ENCODE data around the gene AGER.
"Not testable (repeated sequence)": the region's sequence is repeated elsewhere in the genome, so short reads cannot be mapped to it uniquely, and the experiment has no call there.

The AGER gene

GRCh38 chr6:32187725-32188380 is 3.8 kb upstream of the AGER start:
- DNase-seq (ENCODE audit: low read depth in 2 of 3, low spot score in 2 of 3): not testable (repeated sequence)

- DNase-seq (ENCODE audit: low read depth in 2 of 3, low spot score in 2 of 3): no peak
Observed at GRCh38 chr6:32187009-32187709, 3.1 kb upstream of the AGER start.

GRCh38 chr6:32186151-32186840 is 2.2 kb upstream of the AGER start:
- not testable (repeated sequence) for DNase-seq (ENCODE audit: low read depth in 2 of 3, low spot score in 2 of 3)

- DNase-seq (ENCODE audit: low read depth in 2 of 3, low spot score in 2 of 3): not testable (repeated sequence)
Observed at GRCh38 chr6:32185681-32186131, 1.7 kb upstream of the AGER start.

GRCh38 chr6:32183483-32184083 is 470 bp downstream of the AGER start:
- DNase-seq (ENCODE audit: low read depth in 2 of 3, low spot score in 2 of 3): no peak

- DNase-seq (ENCODE audit: low read depth in 2 of 3, low spot score in 2 of 3): no peak
Observed at GRCh38 chr6:32183030-32183429, 1.0 kb downstream of the AGER start.

- DNase-seq (ENCODE audit: low read depth in 2 of 3, low spot score in 2 of 3): no peak
Observed at GRCh38 chr6:32182555-32182981, 1.5 kb downstream of the AGER start.

- no peak for DNase-seq (ENCODE audit: low read depth in 2 of 3, low spot score in 2 of 3)
Observed at GRCh38 chr6:32181915-32182529, 2.0 kb downstream of the AGER start.

GRCh38 chr6:32181148-32181702 is 2.8 kb downstream of the AGER start:
- DNase-seq (ENCODE audit: low read depth in 2 of 3, low spot score in 2 of 3): no peak

- DNase-seq (ENCODE audit: low read depth in 2 of 3, low spot score in 2 of 3): no peak
Observed at GRCh38 chr6:32179766-32180405, 4.2 kb downstream of the AGER start.

GRCh38 chr6:32178547-32179440 is 5.3 kb downstream of the AGER start:
- no peak for DNase-seq (ENCODE audit: low read depth in 2 of 3, low spot score in 2 of 3)

GRCh38 chr6:32177788-32178546 is 6.1 kb downstream of the AGER start, which contains the start of gene RNF5:
TSS of gene RNF5 (plus strand) at chr6:32178405. CDS start at chr6:32178512, 107 bp downstream.
- peak; percentile 66 to 80 (median 78) for DNase-seq (ENCODE audit: low read depth in 2 of 3, low spot score in 2 of 3)

GRCh38 chr6:32177183-32177787 is 6.8 kb downstream of the AGER start:
- DNase-seq (ENCODE audit: low read depth in 2 of 3, low spot score in 2 of 3): no peak

- DNase-seq (ENCODE audit: low read depth in 2 of 3, low spot score in 2 of 3): no peak
Observed at GRCh38 chr6:32176476-32177182, 7.4 kb downstream of the AGER start.

- DNase-seq (ENCODE audit: low read depth in 2 of 3, low spot score in 2 of 3): peak; percentile 87 to 90 (median 90)
Observed at GRCh38 chr6:32175711-32176475, 8.2 kb downstream of the AGER start, which contains the start of gene AGPAT1. TSS of gene AGPAT1 (minus strand) at chr6:32176084. CDS start at chr6:32171496, 4,588 bp downstream.

- no peak for DNase-seq (ENCODE audit: low read depth in 2 of 3, low spot score in 2 of 3)
Observed at GRCh38 chr6:32175322-32175710, 8.7 kb downstream of the AGER start.

- no peak for DNase-seq (ENCODE audit: low read depth in 2 of 3, low spot score in 2 of 3)
Observed at GRCh38 chr6:32174416-32174815, 9.6 kb downstream of the AGER start.

All from activated CD8-positive, alpha-beta memory T cell treated with anti-CD3 and anti-CD28 coated beads for 48 hours (primary cell).